Measurements from ENCODE around the gene OSBPL10. TPM values are rescaled to one million over a fixed set of nuclear protein-coding genes. Genes with fewer than 3 reads are reported as not detected.

OSBPL10 gene
- total and polyA plus RNA-seq, 9 donors = 2.5 to 36.6 (median 10.6) TPM

- no peaks in the 10 kb centered on the region for H3K9me3 ChIP-seq
- TF ChIP-seq POLR2A (IDR thresholded peaks at IDR 0.05) = no peak
- no peak for TF ChIP-seq EP300 (IDR thresholded peaks at IDR 0.05)
- no peak for TF ChIP-seq CTCF (IDR thresholded peaks at IDR 0.05)
- no peak for DNase-seq
- no peaks in the 10 kb centered on the region for H3K27me3 ChIP-seq
- intact Hi-C loops (cut with DNase I) = no loop called here
- no peak overlapping the region for H3K27ac ChIP-seq
- 86 to 96% (median 95%) methylated on average over 1 of the region's 1 CpG for WGBS, 3 donors
- H3K36me3 ChIP-seq = no peaks in the 10 kb centered on the region
- H3K4me1 ChIP-seq (ENCODE audit: insufficient read depth) = peaks cover 1% of the 10 kb centered on the region
- H3K4me3 ChIP-seq = no peak overlapping the region
Measured at GRCh38 chr3:31613177-31613576, 367.9 kb downstream of the OSBPL10 start.

Other genes starting within 250 kb of the OSBPL10 start
- gene ZNF860, start 488 bp upstream of the OSBPL10 start, total RNA-seq = 1 to 10 TPM in 4 of 7 donors, under 1 TPM in 3; 0.36 to 1.6 (median 1.1) TPM
- gene ZNF860, start 488 bp upstream of the OSBPL10 start, polyA plus RNA-seq = 1 to 10 TPM in 1 of 2 donors, under 1 TPM in 1; 0.28 to 1.1 TPM
- 10 to 100 TPM; 22.6 to 37.4 (median 29.4) TPM for gene GPD1L, start 125.4 kb upstream of the OSBPL10 start, total RNA-seq
- gene GPD1L, start 125.4 kb upstream of the OSBPL10 start, polyA plus RNA-seq = 10 to 100 TPM; 14.4 to 38.4 TPM

All from ovary (tissue), 9 donors.